GM12878 (cell line): ENCODE measurements around the gene FSTL4. TPM values are rescaled to one million over a fixed set of nuclear protein-coding genes. Genes with fewer than 3 reads are reported as not detected.

ENCODE experiments used
- ATAC-seq: fragments of 200-7000 bp; cut with Tn5 transposase; 3 replicates; pipeline ENCODE4 v1.9.1; 2020; ENCODE audit warnings: mild to moderate bottlenecking, moderate library complexity
- BruUV-seq: library from RNA; stranded (reverse); fragments of 400-500 nt; replicated peaks from 2 replicates; lab custom pipeline; 2021; lab: Mats Ljungman, UMichigan
- CTCF ChIA-PET: fragments of 300-600 bp; sonication (Branson Sonifier 250); formaldehyde crosslinking; extraction: SDS; loops from one replicate; lab custom pipeline; 2021; ENCODE audit warnings: inconsistent platforms; lab: Yijun Ruan, JAX
- POLR2A ChIA-PET: fragments of 350-600 bp; formaldehyde crosslinking; extraction: SDS; loops from one replicate; lab custom pipeline; 2021; ENCODE audit warnings: inconsistent platforms; lab: Charles Lee
- RAD21 ChIA-PET: fragments of 300-600 bp; sonication (Branson Sonifier 250); formaldehyde crosslinking; loops from one replicate; lab custom pipeline; 2023; ENCODE audit warnings: antibody characterized with exemption; ENCODE audit not compliant: unreplicated experiment; lab: Charles Lee
- SMC1A ChIA-PET: fragments of 300-600 bp; sonication (Branson Sonifier 250); formaldehyde crosslinking; loops from one replicate; lab custom pipeline; 2023; ENCODE audit not compliant: unreplicated experiment, uncharacterized antibody; lab: Charles Lee
- DNase-seq: peaks from one replicate; pipeline ENCODE4 v3.0.0-alpha.2; 2011; ENCODE audit warnings: low read depth, low spot score
- FAIRE-seq: peaks from 3 replicates; lab custom pipeline; 2011; peaks lifted over from hg19 to GRCh38; lab: Jason Lieb, UNC
- H2AFZ ChIP-seq: 2 replicates; pipeline ENCODE4 v1.6.0; 2011; ENCODE audit warnings: low read depth, low read length, control low read depth; ENCODE audit not compliant: control insufficient read depth
- H3K27ac ChIP-seq: 2 replicates; pipeline ENCODE4 v1.5.1; 2011; ENCODE audit warnings: control low read depth; ENCODE audit not compliant: control insufficient read depth, insufficient read depth
- H3K27me3 ChIP-seq, 2 experiments: replicated peaks in 1 of 2; 2 replicates each; pipeline versions ENCODE4 v1.6.0 to v1.6.1; 2011; ENCODE audit warnings: low read length in 1 of 2; ENCODE audit not compliant: control insufficient read depth in 2 of 2, insufficient read depth in 2 of 2
- H3K36me3 ChIP-seq, 2 experiments: 2 replicates each; pipeline ENCODE4 v1.5.1; 2011; ENCODE audit warnings: low read length in 1 of 2; ENCODE audit not compliant: control insufficient read depth in 2 of 2, insufficient read depth in 2 of 2
- H3K4me1 ChIP-seq: 2 replicates; pipeline ENCODE4 v1.6.1; 2011; ENCODE audit warnings: mild to moderate bottlenecking, low read length, moderate library complexity, mixed read lengths; ENCODE audit not compliant: control insufficient read depth, insufficient read depth
- H3K4me2 ChIP-seq: 2 replicates; pipeline ENCODE4 v1.6.0; 2011; ENCODE audit warnings: control low read depth; ENCODE audit not compliant: control insufficient read depth, insufficient read depth
- H3K4me3 ChIP-seq: fragments of 200-600 bp; sonication (generic); 2 replicates; pipeline ENCODE4 v1.5.1; 2016
- H3K79me2 ChIP-seq: 2 replicates; pipeline ENCODE4 v1.6.0; 2011; ENCODE audit warnings: low read length; ENCODE audit not compliant: control insufficient read depth, insufficient read depth
- H3K9ac ChIP-seq: 2 replicates; pipeline ENCODE4 v1.8.0; 2011; ENCODE audit warnings: low read length, control low read depth, mixed read lengths; ENCODE audit not compliant: control insufficient read depth, insufficient read depth
- H3K9me3 ChIP-seq: replicated peaks from 3 replicates; pipeline ENCODE4 v1.5.1; 2011; ENCODE audit warnings: mild to moderate bottlenecking, low read length; ENCODE audit not compliant: control insufficient read depth, insufficient read depth
- H4K20me1 ChIP-seq: 2 replicates; pipeline ENCODE4 v1.6.0; 2011; ENCODE audit not compliant: control insufficient read depth, insufficient read depth
- ASH2L ChIP-seq: fragments of 300-600, 200-600 bp; sonication (generic); IDR thresholded peaks from 2 replicates; pipeline ENCODE4 v1.6.1; 2017; ENCODE audit warnings: low read depth, mild to moderate bottlenecking, borderline replicate concordance
- ATF3 ChIP-seq: IDR thresholded peaks from 2 replicates; pipeline ENCODE4 v1.6.1; 2011; ENCODE audit warnings: low read depth, mild to moderate bottlenecking, low read length, moderate library complexity, borderline replicate concordance; ENCODE audit errors: extremely low read depth
- EGR1 ChIP-seq, 2 experiments: IDR thresholded peaks; 1 replicate in 1 of 2; 2 replicates in 1 of 2; pipeline ENCODE4 v1.6.1; 2011 to 2012; ENCODE audit warnings: low read depth in 2 of 2, low read length in 2 of 2, borderline replicate concordance in 1 of 2, mild to moderate bottlenecking in 1 of 2, moderate library complexity in 1 of 2
- FOXM1 ChIP-seq: IDR thresholded peaks from 2 replicates; pipeline ENCODE4 v1.6.1; 2012; ENCODE audit warnings: low read depth, mild to moderate bottlenecking, inconsistent platforms, low read length, moderate library complexity
- MTA2 ChIP-seq: fragments of 450-650 bp; IDR thresholded peaks from 2 replicates; pipeline ENCODE4 v1.6.1; 2016; ENCODE audit warnings: low read depth, mild to moderate bottlenecking, moderate library complexity
- NR2C2 ChIP-seq: IDR thresholded peaks from 2 replicates; pipeline ENCODE4 v1.6.1; 2011; ENCODE audit warnings: borderline replicate concordance, low read depth; ENCODE audit not compliant: control insufficient read depth, insufficient read length
- POU2F2 ChIP-seq: IDR thresholded peaks from 3 replicates; pipeline ENCODE4 v1.6.1; 2011; ENCODE audit warnings: low read depth, mild to moderate bottlenecking, low read length, borderline replicate concordance
- RAD21 ChIP-seq: IDR thresholded peaks from 2 replicates; pipeline ENCODE4 v1.6.1; 2011; ENCODE audit warnings: mild to moderate bottlenecking, low read depth, low read length, moderate library complexity; ENCODE audit not compliant: insufficient read depth
- RUNX3 ChIP-seq: IDR thresholded peaks from 2 replicates; pipeline ENCODE4 v1.6.1; 2012; ENCODE audit warnings: low read length, inconsistent platforms
- SMC3 ChIP-seq: IDR thresholded peaks from 2 replicates; pipeline ENCODE4 v1.6.1; 2011; ENCODE audit warnings: low read length, improper control_type of control experiment, borderline replicate concordance
- SREBF1 ChIP-seq: IDR thresholded peaks from 2 replicates; pipeline ENCODE4 v1.6.1; 2012; ENCODE audit warnings: mild to moderate bottlenecking, low read length
- TAF1 ChIP-seq: IDR thresholded peaks from 2 replicates; pipeline ENCODE4 v1.6.1; 2011; ENCODE audit warnings: mild to moderate bottlenecking, low read depth, low read length, borderline replicate concordance
- USF2 ChIP-seq: IDR thresholded peaks from 2 replicates; pipeline ENCODE4 v1.6.1; 2011; ENCODE audit warnings: low read depth, low read length, improper control_type of control experiment, borderline replicate concordance
- ZBTB11 ChIP-seq: fragments of 450-650 bp; formaldehyde crosslinking; IDR thresholded peaks from 2 replicates; pipeline ENCODE4 v1.5.0; 2022; ENCODE audit warnings: mild to moderate bottlenecking, missing genetic modification characterization
- WGBS: methylation state at CpG from one replicate; pipeline ENCODE4 v1.1.6; 2016; ENCODE audit warnings: low lambda C conversion rate; ENCODE audit not compliant: insufficient replicate concordance, insufficient coverage; ENCODE audit errors: missing lambda C conversion rate; 5-methylcytosine and 5-hydroxymethylcytosine counted together
- in situ Hi-C: fragments of 300-500 bp; cut with MboI; formaldehyde crosslinking; loops from 9 replicates; pipeline ENCODE4 v1.14.3; 2018; ENCODE audit warnings: mixed read lengths
- intact Hi-C: fragments of 100-400 bp; cut with micrococcal nuclease; formaldehyde crosslinking; loops from one replicate; pipeline ENCODE4 v1.14.2; 2022; ENCODE audit not compliant: unreplicated experiment
- polyA plus RNA-seq, 11 experiments: library from polyadenylated mRNA; depleted of rRNA in 4 of 11; unstranded in 6 of 11; stranded (reverse) in 5 of 11; fragments of >200 nt; fragmentation: Nextera tagmentation in 4 of 11; fragmentation: Illumina TruSeq in 1 of 11; extraction: Ambion mirVana in 4 of 11; extraction: Trizol in 1 of 11; gene quantifications; 1 replicate in 1 of 11; 2 replicates in 10 of 11; pipeline versions ENCODE4 v1.2.1 to v1.2.3, GENCODE V29; 2011 to 2016; ENCODE audit warnings: inconsistent platforms in 2 of 11, missing spikeins in 2 of 11, low read depth in 1 of 11
- total RNA-seq, 4 experiments: library from RNA; depleted of rRNA in 3 of 4; stranded (reverse); fragments of >200 nt in 3 of 4; fragmentation: Illumina TruSeq in 1 of 4; extraction: Trizol in 1 of 4; gene quantifications; 2 replicates each; pipeline versions ENCODE4 v1.2.1 to v1.2.3, GENCODE V29; 2013 to 2021
- TF ChIP-seq, protein P1 (sequence below), 3 experiments: IDR thresholded peaks in 2 of 3; conservative IDR thresholded peaks in 1 of 3; 2 replicates each; pipeline ENCODE4 v1.5.1; 2011; ENCODE audit warnings: low read depth in 3 of 3, low read length in 3 of 3, mild to moderate bottlenecking in 3 of 3, control low read depth in 2 of 3, moderate library complexity in 2 of 3, inconsistent platforms in 1 of 3, mixed read lengths in 1 of 3; ENCODE audit not compliant: control insufficient read depth in 2 of 3, insufficient read depth in 1 of 3; ENCODE audit errors: extremely low read depth in 1 of 3

FSTL4 gene
- total and polyA plus RNA-seq, 10 of the 15 experiments (the other 5 are each of a cell fraction or from before 2014, with no cell fraction given), result 0.01 to 0.79 (median 0.21) TPM; not detected in 6

DNA sequence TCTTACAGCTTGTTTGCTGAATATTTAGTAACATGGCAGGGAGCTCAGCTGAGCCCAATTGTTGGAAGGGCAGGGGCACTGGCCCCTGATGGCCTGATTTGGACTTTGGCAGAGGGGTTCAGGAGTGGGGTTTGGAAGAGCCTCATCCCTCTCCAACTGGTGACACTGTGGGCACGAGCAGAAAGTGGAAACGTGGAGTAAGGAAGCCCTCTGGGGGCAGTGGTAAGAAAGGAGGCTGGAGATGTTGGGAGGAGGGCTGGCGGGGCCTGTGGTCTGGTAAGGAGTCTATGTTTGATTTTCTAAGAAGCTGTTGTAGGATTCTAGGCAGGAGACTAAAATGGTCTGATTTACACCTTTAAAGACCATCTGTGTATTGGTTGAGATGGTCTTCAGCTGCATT lies 351.6 kb downstream of the FSTL4 start:
- Histone ChIP-seq H3K9me3 (no peaks in the 10 kb centered on the region), H3K36me3 (no peaks in the 10 kb centered on the region), H3K27me3 (no peaks in the 10 kb centered on the region), H3K4me1 (0 out of 2 replicates have a peak, but pooled peaks cover 2% of the 10 kb centered on the region), H4K20me1 (no peaks in the 10 kb centered on the region), H3K79me2 (no peaks in the 10 kb centered on the region), H3K27ac (no peak overlapping the region), H2AFZ (no peak overlapping the region), H3K4me2 (no peak overlapping the region), H3K4me3 (no peak overlapping the region), H3K9ac (no peak overlapping the region)
- ATAC-seq (no peak), FAIRE-seq (no peak), DNase-seq (no peak)
- intact Hi-C loops (loop anchor here (5.0 kb wide), 1 partner anchor 148 kb away; no protein-coding TSS in a partner anchor), in situ Hi-C loops (no loop called here)
- 4% methylated on average over 3 of the region's 3 CpGs for WGBS
- ChIA-PET RAD21 (interaction anchor here (1.5 kb wide), 1 partner anchor 150 kb away, joined by 5 read pairs; no protein-coding TSS in a partner anchor), CTCF (interaction anchor here (0.6 to 2.1 kb wide), 4 partner anchors 8 to 150 kb away, joined by 3 to 8 read pairs (median 6); no protein-coding TSS in a partner anchor), SMC1A (interaction anchor here (1.5 to 1.6 kb wide), 2 partner anchors 8 to 146 kb away, joined by 3 to 6 read pairs; no protein-coding TSS in a partner anchor), POLR2A (interaction anchor here (1.4 kb wide), 1 partner anchor 20 kb away, joined by 3 read pairs; no protein-coding TSS in a partner anchor)
- BruUV-seq, result no TSS peak
- TF ChIP-seq NR2C2, result no peak
- TF ChIP-seq TAF1, result no peak
- TF ChIP-seq, protein P1, sequence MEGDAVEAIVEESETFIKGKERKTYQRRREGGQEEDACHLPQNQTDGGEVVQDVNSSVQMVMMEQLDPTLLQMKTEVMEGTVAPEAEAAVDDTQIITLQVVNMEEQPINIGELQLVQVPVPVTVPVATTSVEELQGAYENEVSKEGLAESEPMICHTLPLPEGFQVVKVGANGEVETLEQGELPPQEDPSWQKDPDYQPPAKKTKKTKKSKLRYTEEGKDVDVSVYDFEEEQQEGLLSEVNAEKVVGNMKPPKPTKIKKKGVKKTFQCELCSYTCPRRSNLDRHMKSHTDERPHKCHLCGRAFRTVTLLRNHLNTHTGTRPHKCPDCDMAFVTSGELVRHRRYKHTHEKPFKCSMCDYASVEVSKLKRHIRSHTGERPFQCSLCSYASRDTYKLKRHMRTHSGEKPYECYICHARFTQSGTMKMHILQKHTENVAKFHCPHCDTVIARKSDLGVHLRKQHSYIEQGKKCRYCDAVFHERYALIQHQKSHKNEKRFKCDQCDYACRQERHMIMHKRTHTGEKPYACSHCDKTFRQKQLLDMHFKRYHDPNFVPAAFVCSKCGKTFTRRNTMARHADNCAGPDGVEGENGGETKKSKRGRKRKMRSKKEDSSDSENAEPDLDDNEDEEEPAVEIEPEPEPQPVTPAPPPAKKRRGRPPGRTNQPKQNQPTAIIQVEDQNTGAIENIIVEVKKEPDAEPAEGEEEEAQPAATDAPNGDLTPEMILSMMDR (IDR thresholded peaks at IDR 0.05 in 2 of 3, conservative IDR thresholded peaks at IDR 0.05 in 1 of 3; ENCODE audit: control insufficient read depth in 2 of 3, extremely low read depth in 1 of 3, insufficient read depth in 1 of 3, low read depth in 3 of 3, low read length in 3 of 3), result peak in 2 of 3 experiments; percentile 2 to 26; a peak in 1 of 6 replicates
- peak; percentile 32; the same call in 1 of the 2 replicates for TF ChIP-seq SMC3
- no peak for TF ChIP-seq EGR1 (IDR thresholded peaks at IDR 0.05; ENCODE audit: borderline replicate concordance in 1 of 2, low read depth in 2 of 2, low read length in 2 of 2)
- no peak for TF ChIP-seq ZBTB11
- no peak for TF ChIP-seq USF2
- TF ChIP-seq ATF3, result no peak
- no peak for TF ChIP-seq POU2F2
- no peak for TF ChIP-seq SREBF1
- TF ChIP-seq MTA2, result no peak
- TF ChIP-seq RUNX3, result no peak
- TF ChIP-seq RAD21, result peak; percentile 52
- TF ChIP-seq FOXM1, result no peak
- no peak for TF ChIP-seq ASH2L
